ENCODE measurements around the gene TBC1D9. TPM values are rescaled to one million over a fixed set of nuclear protein-coding genes. Genes with fewer than 3 reads are reported as not detected.
A peak's percentile ranks its signal among the peaks of the same experiment; 100 is the strongest.

TBC1D9 gene
- polyA plus RNA-seq, 1 of the 3 experiments (the other 2 are of a cell fraction), result 13.5 TPM

GRCh38 chr4:140735779-140736391 is 20.3 kb downstream of the TBC1D9 start:
- no peaks in the 10 kb centered on the region for H4K20me1 ChIP-seq (ENCODE audit: insufficient read depth)
- H3K9me3 ChIP-seq, result no peaks in the 10 kb centered on the region
- H3K4me3 ChIP-seq (ENCODE audit: low read depth in 2 of 2, low read length in 1 of 2), result no peak overlapping the region
- H3K27me3 ChIP-seq (ENCODE audit: insufficient read depth), result no peaks in the 10 kb centered on the region
- ChIA-PET CTCF (interaction anchor here (0.7 kb wide), 2 partner anchors 18 to 208 kb away, joined by 3 read pairs; no protein-coding TSS in a partner anchor), POLR2A (no interaction called here)
- peak overlapping the region; percentile 77; the same call in 1 of the 2 replicates for H3K4me2 ChIP-seq
- H3F3A ChIP-seq (replicated peaks; ENCODE audit: insufficient read depth), result peaks cover 12% of the 10 kb centered on the region
- TF ChIP-seq TCF12 (IDR thresholded peaks at IDR 0.05) (no peak), GABPA (IDR thresholded peaks at IDR 0.05; ENCODE audit: low read depth) (no peak), FOSL2 (IDR thresholded peaks at IDR 0.05; ENCODE audit: borderline replicate concordance, low read depth) (no peak), IRF3 (IDR thresholded peaks at IDR 0.05; ENCODE audit: low read depth, low read length) (no peak), JUND (IDR thresholded peaks at IDR 0.05) (no peak), YY1 (IDR thresholded peaks at IDR 0.05; ENCODE audit: low read depth) (no peak), TAF1 (IDR thresholded peaks at IDR 0.05; ENCODE audit: borderline replicate concordance, low read depth, low read length) (no peak), MAX (IDR thresholded peaks at IDR 0.05; ENCODE audit: low read depth) (no peak), REST (IDR thresholded peaks at IDR 0.05; ENCODE audit: low read depth, low read length) (no peak)
- no peak overlapping the region for H2AFZ ChIP-seq (ENCODE audit: low read depth)
- peak overlapping the region in 1 of 2 experiments; percentile 63; a peak in 2 of 4 replicates for H3K27ac ChIP-seq (ENCODE audit: low read depth in 2 of 2, low read length in 1 of 2)
- DNase-seq, result no peak
- H3K9ac ChIP-seq, result 0 out of 2 replicates have a peak overlapping the region, but pooled peaks have one; percentile 13
- WGBS (ENCODE audit: low lambda C conversion rate), result 92% methylated on average over 4 of the region's 4 CpGs
- no peaks in the 10 kb centered on the region for H3K36me3 ChIP-seq (replicated peaks in 1 of 2; ENCODE audit: control insufficient read depth in 1 of 2, insufficient read depth in 2 of 2, low read length in 1 of 2)
- H3K9me2 ChIP-seq, result no peaks in the 10 kb centered on the region
- H3K4me1 ChIP-seq (ENCODE audit: control insufficient read depth in 1 of 2, insufficient read depth in 2 of 2, low read depth in 1 of 2, low read length in 1 of 2), result peaks cover 8 to 38% of the 10 kb centered on the region in 2 experiments; a peak in 3 of 4 replicates
- peaks cover 64% of the 10 kb centered on the region for H3K79me2 ChIP-seq (ENCODE audit: insufficient read depth)

GRCh38 chr4:140735317-140735716 is 20.9 kb downstream of the TBC1D9 start:
- CTCF ChIA-PET, result interaction anchor here (0.7 kb wide), 2 partner anchors 17 to 208 kb away, joined by 3 read pairs; no protein-coding TSS in a partner anchor
- peaks cover 64% of the 10 kb centered on the region for H3K79me2 ChIP-seq (ENCODE audit: insufficient read depth)
- no peak for TF ChIP-seq REST (IDR thresholded peaks at IDR 0.05; ENCODE audit: low read depth, low read length)
- no peak for TF ChIP-seq CTCF (IDR thresholded peaks at IDR 0.05)
- no peak for TF ChIP-seq PBX3 (IDR thresholded peaks at IDR 0.05)
- no peak for TF ChIP-seq FOXM1 (IDR thresholded peaks at IDR 0.05; ENCODE audit: low read depth)
- no peak for TF ChIP-seq USF1 (IDR thresholded peaks at IDR 0.05; ENCODE audit: borderline replicate concordance, low read depth)

More at GRCh38 chr4:140735317-140735716, 20.9 kb downstream of the TBC1D9 start:
- Histone ChIP-seq H3K27me3 (ENCODE audit: insufficient read depth) (no peaks in the 10 kb centered on the region), H3K4me2 (no peak overlapping the region), H3K9ac (no peak overlapping the region), H3F3A (replicated peaks; ENCODE audit: insufficient read depth) (peaks cover 12% of the 10 kb centered on the region), H3K36me3 (replicated peaks in 1 of 2; ENCODE audit: control insufficient read depth in 1 of 2, insufficient read depth in 2 of 2, low read length in 1 of 2) (no peaks in the 10 kb centered on the region), H4K20me1 (ENCODE audit: insufficient read depth) (no peaks in the 10 kb centered on the region), H3K9me2 (no peaks in the 10 kb centered on the region), H3K9me3 (no peaks in the 10 kb centered on the region), H2AFZ (ENCODE audit: low read depth) (no peak overlapping the region), H3K4me1 (ENCODE audit: control insufficient read depth in 1 of 2, insufficient read depth in 2 of 2, low read depth in 1 of 2, low read length in 1 of 2) (peaks cover 8 to 34% of the 10 kb centered on the region in 2 experiments; a peak in 3 of 4 replicates), H3K27ac (ENCODE audit: low read depth in 2 of 2, low read length in 1 of 2) (no peak overlapping the region), H3K4me3 (ENCODE audit: low read depth in 2 of 2, low read length in 1 of 2) (no peak overlapping the region)
- no peak for DNase-seq
- POLR2A ChIA-PET, result no interaction called here
- 100% methylated on average over 2 of the region's 2 CpGs for WGBS (ENCODE audit: low lambda C conversion rate)

All from SK-N-SH (cell line).